Choroid plexus epithelial cell (primary cell): ENCODE data around the gene HERPUD1.
A peak's percentile ranks its signal among the peaks of the same experiment; 100 is the strongest.

ENCODE experiments used
- DNase-seq: peaks from one replicate; pipeline ENCODE4 v3.0.0-alpha.2; 2010; ENCODE audit warnings: low read depth
- H3K4me3 ChIP-seq: 2 replicates; pipeline ENCODE4 v1.5.1; 2011; ENCODE audit warnings: low read depth, mild to moderate bottlenecking, control low read depth, low read length, moderate library complexity
- CTCF ChIP-seq: conservative IDR thresholded peaks from 2 replicates; pipeline ENCODE4 v1.5.1; 2011; ENCODE audit warnings: low read depth, mild to moderate bottlenecking, control low read depth, inconsistent platforms, low read length, moderate library complexity

The HERPUD1 gene

GRCh38 chr16:56961386-56961785 is 29.4 kb downstream of the HERPUD1 start:
- H3K4me3 ChIP-seq: no peak overlapping the region
- DNase-seq: peak; percentile 70
- TF ChIP-seq CTCF: no peak

DNA sequence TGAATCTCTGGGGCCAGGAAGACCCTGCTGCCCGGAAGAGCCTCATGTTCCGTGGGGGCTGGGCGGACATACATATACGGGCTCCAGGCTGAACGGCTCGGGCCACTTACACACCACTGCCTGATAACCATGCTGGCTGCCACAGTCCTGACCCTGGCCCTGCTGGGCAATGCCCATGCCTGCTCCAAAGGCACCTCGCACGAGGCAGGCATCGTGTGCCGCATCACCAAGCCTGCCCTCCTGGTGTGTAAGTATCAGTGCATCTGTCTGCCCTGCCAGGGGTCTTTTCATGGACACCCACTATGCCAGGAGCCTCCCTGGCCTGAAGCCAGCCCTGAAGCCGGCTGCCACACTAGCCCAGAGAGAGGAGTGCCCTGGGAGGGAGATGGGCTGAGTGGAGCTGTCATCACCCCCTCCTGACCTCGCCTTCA is 29.9 kb downstream of the HERPUD1 start, which contains the start of gene CETP:
CETP (plus strand) TSS at position 100 of the 431 bp plus-strand sequence; CDS start at position 130, 30 bp downstream.
- no peak for TF ChIP-seq CTCF
- no peak for DNase-seq
- H3K4me3 ChIP-seq: no peak within 1 kb of the TSS

- H3K4me3 ChIP-seq: no peak overlapping the region
- peak; percentile 91 for DNase-seq
- TF ChIP-seq CTCF: peak; percentile 84
Observed at GRCh38 chr16:56964243-56965148, 32.6 kb downstream of the HERPUD1 start.

DNA sequence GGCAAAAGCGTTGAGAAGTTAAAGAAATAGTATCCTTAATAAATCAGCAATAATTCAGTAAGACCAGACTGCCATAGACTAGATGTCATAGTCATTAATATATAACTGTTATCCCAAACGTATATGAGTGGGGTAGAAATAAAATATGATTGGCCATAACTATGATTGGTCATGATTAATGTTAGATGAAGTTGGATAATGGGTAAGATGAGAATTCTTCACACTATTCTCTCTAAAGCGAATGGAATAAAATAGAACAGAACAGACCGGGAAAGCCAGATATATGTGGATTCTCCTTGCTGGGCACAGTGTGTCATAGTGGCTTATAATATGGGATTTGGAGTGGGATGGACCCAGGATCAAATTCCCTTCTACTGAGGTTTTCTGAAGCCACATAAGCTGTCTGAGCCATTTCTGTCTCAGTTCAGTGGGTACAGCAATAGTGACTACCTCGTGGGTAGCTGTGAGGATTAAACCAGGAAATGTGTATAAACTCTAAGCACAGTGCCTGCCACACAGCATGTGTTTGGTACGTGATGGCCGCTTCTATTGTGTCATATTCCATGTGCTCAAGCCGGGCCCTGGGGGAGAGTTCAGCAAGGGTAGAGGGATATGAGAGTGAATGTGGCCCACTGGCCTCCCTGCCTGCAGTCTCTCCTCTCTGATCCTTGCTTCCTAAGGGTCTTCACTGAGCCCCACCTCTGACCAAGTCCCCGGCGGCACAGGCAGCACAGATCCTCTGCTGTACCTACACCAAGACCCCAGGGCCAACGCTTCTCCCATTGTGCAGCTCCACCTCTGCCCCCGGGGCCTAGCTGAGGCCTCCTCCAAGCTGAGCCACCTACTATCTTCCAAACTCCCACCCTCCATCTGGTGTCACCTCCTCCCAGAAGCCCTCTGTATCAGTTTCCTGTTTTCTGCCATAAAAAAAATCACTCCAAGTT is 33.5 kb downstream of the HERPUD1 start:
- no peak for TF ChIP-seq CTCF
- DNase-seq: peak; percentile 44
- H3K4me3 ChIP-seq: no peak overlapping the region

GRCh38 chr16:56966093-56966475 is 34.1 kb downstream of the HERPUD1 start:
- TF ChIP-seq CTCF: no peak
- H3K4me3 ChIP-seq: no peak overlapping the region
- DNase-seq: no peak

- no peak for TF ChIP-seq CTCF
- no peak for DNase-seq
Observed at GRCh38 chr16:56967733-56968132, 35.8 kb downstream of the HERPUD1 start.

More at GRCh38 chr16:56967733-56968132, 35.8 kb downstream of the HERPUD1 start:
- no peak overlapping the region for H3K4me3 ChIP-seq
